COLO668 (cell line): Measurements from ENCODE around the gene CPSF7.

Experiments
- DNase-seq: peaks from one replicate; lab custom pipeline; 2025; ENCODE audit not compliant: unreplicated experiment; lab: John Stamatoyannopoulos, UW

CPSF7 gene

DNA sequence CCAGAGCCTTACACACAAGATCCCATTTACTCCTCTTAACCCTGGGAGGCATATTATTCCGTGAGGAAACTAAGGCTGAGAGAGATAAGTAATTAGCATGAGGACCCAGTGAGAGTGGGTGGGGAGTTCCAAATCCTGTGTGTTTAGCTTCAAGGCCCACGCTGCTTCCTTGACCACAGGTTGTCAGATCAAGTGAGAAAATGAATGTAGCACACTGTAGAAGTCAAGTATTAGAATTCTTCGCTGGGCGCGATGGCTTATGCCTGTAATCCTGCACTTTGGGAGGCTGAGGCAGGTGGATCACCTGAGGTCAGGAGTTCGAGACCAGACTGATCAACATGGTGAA lies 71.9 kb downstream of the CPSF7 start:
- DNase-seq: no peak

DNA sequence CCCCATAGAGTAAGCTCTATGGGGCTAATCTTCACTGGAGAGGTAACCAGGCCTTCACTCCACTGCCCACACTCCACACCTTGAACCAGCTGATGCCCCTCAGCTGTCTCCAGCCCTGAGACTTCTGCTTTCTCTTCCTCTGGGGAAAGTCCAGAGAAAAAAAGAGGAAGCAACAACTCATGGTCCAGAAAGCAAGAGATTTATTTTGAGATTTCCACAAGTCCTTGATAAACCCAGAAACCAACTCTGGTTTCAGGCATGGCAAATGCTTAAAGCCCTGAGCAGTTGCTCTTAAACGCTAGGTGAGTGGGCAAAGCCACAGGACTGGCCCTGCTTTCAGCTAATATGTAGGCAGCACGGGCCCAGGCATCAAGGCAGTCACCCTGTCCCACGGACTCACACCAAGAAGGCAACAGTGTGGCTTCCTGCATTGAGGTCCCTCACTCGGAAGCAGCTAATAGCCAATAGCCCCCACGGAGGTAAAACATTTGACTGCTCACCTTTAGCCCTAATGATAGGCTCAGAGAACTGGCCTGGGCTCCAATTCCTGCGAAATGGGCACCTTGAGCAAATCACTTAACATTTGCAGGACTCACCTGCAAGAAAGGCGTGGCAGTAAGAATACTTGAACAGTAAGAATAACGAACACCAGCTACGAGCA lies 72.4 kb downstream of the CPSF7 start:
- no peak for DNase-seq

DNA sequence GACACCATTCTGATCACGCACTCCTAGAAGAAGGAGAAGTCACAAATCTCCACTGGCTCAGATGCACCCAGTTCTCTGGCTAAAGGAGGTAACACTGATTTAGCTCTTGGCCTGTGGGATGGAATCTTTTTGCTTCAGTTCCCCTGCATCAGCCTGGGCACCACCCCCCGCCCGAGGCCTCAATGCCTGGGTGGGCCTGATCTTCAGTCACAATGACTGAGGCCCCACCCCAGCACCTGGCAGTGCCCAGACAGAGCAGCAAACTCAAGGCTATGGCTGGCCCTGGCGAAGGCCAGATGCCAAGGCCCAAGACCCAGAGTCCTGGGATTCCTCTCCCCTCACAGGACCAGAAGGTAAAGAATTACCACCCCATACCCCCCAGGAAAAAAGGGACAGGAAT lies 73.1 kb downstream of the CPSF7 start:
- no peak for DNase-seq

DNA sequence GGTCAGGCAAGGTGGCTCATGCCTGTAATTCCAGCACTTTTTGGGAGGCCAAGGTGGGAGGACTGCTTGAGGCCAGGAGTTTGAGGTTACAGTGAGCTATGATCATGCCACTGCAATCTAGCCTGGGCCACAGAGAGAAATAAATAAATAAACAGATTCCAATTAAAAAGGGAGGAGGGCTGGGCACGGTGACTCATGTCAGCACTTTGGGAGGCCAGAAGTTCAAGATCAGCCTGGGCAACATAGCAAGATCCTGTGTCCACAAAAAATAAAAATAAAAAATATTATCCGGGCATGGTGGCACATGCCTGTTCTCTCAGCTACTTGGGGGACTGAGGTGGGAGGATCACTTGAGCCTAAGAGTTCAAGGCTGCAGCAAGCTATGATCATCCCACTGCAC lies 75.6 kb downstream of the CPSF7 start:
- DNase-seq: no peak

DNA sequence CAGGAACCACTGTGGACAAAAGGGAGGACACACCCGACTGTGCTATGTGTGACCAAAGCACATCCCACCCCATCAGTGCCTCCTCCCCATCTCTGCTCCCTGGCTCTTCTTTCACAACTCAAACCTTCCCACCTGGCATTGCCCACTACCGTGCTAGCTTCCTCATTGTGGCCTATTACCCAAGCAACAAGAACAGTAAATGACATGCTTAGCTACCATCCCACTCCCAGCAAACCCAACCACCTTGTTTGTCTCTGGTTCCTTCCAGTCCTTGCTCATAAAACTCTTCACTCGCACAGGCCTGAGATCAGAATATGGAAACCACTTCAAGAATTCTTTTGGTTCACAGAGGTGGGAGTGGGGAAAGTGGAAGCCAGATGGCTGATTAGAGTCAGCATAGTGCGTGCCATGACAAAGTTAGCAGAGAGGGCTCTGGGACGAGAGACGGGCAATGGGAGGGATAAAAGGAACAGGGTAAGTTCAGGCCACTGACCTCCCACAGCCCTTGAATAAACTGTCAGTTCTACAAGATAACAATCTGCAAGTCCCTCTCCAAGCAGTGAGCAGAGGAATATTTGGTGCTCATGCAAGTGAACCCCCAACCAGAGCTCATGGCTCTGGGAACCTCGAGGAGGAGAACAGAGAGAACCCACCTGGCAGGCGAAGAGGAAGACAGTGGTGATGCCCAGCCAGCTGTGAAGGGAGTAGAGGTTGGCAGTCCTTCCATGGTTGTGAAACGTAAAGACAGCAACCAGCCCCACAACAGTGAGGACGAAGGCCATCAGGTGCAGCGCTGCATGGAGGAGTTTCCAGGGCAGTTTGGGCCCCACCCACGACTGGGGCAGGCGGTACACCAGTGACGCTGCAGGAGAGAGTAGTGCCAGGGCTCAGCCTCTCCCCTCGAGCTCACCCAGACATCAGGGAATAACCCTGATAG lies 76.4 kb downstream of the CPSF7 start:
- no peak for DNase-seq
